HG03025 (cell line): ENCODE measurements around the gene TXNRD1.

Experiments
- ATAC-seq: cut with Tn5 transposase; IDR thresholded peaks from one replicate; pipeline ENCODE4 v1.9.1; 2021; ENCODE audit warnings: mild to moderate bottlenecking, moderate library complexity; ENCODE audit not compliant: unreplicated experiment, low FRiP score

The TXNRD1 gene

DNA sequence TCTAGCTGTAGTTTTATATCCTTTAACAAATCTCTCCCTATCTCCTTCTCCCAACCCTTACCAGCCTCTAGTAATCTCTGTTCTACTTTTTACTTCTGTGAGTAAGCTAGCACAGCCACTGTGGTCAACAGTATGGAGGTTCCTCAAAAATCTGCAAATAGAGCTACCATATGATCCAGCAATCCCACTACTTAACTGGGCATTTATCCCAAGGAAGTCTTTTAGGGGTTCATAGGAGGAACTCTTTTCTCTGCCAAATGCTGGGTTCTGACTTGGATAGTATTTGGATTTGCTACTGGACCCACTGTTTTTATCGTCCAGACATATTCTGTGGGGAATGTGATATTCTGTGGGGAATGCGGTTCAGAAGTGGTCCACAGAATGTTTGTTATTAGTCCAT is 129.1 kb downstream of the TXNRD1 start:
- no peak for ATAC-seq

DNA sequence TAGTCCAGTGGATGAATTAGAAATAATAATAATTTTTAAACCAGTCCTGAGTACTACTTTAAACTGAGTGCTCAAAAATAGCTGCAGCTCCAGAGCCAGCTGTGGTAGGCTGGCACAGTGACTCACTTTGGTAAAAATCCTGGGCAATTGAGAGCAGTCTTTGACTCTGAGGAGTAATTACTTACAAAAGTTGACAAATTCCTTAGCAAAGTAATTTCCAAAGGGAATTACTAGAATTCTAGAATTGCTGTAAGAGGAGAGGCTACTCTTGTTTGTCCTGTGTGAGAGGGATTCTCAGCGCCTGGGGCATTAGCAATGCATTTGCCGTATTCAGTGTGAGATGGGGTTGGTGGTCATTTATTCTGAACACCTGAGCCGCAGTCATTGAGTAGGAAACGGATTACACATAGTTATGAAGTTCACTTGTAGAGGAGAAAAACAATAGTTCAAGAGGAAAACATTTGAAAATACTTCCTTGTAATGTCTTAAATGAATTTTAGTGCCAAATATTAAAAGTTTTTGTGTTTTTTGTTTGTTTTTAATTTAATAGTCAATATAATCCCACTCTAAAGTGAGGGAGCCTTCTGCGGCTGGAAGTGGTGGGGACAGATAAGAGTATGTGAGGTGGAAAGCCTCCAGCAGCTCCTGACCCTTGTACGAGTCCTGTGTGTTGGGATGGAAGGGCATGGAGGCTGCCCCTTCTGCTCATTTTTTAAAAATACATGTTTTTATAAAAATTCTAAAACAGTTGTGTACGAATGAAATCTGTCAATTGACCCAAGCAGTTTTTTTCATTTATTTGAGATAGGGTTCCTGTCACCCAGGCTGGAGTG is 129.9 kb downstream of the TXNRD1 start:
- no peak for ATAC-seq

DNA sequence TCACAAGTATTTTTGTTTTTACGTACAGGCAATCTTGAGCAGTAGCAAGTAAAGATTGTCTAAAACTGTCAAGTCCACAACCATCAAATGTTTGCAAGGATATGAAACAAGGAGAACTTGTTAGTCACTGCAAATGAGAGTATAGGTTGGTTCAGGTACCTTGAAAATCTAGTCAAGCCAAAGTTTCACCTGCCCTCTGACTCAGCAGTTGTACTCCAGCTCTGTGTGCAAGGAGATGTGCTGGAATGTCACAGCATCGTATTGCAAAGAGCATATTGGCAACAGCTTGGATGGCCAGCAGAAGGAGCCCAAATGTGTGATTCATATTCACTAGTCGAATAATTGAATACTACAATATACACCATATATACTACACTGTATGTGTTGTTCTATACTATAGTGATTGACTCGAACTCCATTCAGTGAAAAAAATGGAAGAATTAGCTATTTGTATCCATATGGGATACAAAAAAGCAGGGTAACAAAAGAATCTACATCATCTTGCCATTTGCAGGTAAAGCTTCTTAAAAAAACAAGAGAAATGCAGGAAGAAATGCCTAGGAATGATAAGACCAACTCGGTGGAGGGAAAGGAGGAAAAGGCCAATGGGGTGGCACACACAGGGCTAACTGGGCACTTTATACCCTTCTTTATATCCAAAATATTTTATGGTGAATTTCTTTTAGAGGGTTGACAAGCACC is 131.9 kb downstream of the TXNRD1 start:
- no peak for ATAC-seq

DNA sequence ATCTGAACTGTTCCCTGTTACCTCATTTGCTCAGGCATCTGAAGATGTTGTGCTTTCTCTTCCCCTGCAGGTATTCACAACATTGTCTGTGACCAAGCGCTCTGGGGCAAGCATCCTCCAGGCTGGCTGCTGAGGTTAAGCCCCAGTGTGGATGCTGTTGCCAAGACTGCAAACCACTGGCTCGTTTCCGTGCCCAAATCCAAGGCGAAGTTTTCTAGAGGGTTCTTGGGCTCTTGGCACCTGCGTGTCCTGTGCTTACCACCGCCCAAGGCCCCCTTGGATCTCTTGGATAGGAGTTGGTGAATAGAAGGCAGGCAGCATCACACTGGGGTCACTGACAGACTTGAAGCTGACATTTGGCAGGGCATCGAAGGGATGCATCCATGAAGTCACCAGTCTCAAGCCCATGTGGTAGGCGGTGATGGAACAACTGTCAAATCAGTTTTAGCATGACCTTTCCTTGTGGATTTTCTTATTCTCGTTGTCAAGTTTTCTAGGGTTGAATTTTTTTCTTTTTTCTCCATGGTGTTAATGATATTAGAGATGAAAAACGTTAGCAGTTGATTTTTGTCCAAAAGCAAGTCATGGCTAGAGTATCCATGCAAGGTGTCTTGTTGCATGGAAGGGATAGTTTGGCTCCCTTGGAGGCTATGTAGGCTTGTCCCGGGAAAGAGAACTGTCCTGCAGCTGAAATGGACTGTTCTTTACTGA is 132.9 kb downstream of the TXNRD1 start:
- ATAC-seq: no peak

DNA sequence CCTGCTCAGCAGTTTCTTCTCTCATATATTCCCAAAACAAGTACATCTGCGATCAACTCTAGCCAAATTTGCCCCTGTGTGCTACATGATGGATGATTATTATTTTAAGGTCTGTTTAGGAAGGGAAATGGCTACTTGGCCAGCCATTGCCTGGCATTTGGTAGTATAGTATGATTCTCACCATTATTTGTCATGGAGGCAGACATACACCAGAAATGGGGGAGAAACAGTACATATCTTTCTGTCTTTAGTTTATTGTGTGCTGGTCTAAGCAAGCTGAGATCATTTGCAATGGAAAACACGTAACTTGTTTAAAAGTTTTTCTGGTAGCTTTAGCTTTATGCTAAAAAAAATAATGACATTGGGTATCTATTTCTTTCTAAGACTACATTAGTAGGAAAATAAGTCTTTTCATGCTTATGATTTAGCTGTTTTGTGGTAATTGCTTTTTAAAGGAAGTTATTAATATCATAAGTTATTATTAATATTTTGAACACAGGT is 133.5 kb downstream of the TXNRD1 start:
- no peak for ATAC-seq

DNA sequence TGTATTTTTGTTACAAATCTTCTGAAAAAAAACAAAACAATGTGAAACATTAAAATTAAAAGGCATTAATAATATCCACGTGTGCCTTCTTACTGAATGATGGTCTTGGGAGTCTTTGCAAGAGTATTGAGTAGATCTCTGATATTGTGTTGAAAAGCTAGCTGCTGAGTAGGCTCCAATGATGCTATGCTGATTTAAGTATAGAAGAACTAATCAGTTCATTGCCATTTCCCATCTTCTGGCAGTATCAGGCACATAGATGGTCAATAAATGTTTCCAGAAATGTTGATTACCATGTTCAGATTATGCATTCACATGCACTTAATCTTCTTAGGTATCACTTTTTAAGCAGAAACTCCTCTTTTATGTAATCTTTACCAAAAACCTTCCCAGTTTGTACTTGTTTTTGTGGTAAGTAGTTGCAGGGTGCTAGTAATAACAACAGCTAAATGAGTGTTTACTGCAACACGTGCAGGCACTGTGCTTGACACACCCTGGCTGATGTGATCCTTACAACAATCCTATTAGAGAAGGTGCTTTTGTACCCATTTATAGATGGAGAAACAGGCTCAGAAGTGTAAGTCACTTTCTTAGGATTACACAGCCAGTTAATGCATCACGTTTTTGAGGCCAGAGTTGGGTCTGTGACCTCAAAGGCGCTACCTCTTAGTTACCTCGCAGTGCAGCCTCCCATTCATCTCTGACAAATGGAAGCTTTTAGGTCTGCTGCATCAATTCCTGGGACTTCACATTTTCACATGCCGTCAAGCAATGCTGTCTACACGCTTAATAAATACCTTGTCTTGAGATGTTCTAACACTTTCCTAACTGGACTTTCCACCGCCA is 134.9 kb downstream of the TXNRD1 start:
- ATAC-seq: no peak

DNA sequence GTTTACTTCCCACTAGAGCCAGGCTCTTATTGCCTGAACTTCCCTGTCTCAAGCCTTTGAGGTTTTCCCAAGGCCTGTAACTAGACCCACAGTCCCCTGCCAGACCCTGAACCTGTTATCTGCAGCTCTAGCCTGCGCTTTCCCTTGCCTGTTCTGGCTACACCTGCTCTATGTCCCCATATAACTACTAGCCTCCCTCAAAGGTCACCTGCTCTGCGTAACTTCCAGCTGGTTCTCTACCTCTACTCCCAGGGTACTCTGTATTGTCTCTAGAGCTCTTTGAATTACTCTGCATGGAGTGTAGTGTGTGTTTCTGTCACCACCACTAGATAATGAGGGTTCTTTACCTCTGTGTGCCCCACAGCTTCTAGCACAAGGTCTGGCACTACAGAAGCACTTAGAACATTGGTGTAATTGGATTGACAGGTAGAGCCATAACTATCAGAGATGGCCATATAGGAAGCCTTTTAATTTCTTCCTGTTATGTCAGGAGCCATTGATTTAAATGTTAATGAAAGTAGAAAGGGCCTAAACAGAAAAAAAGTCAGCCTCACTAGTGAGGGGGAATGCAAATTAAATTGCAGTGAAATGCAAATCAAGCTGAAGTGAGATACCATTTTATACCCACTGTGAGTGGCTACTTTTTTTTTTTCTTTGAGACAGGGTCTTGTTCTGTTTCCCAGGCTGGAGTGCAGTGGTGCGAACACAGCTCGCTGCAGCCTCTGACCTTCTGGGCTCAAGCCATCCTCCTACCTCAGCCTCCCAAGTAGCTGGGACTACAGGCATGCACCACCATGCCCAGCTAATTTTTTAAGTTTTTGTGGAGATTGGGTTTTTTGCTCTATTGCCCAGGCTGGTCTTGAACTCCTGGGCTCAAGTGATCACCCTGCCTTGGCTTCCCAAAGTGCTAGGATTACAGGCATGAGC is 135.7 kb downstream of the TXNRD1 start:
- ATAC-seq: no peak

DNA sequence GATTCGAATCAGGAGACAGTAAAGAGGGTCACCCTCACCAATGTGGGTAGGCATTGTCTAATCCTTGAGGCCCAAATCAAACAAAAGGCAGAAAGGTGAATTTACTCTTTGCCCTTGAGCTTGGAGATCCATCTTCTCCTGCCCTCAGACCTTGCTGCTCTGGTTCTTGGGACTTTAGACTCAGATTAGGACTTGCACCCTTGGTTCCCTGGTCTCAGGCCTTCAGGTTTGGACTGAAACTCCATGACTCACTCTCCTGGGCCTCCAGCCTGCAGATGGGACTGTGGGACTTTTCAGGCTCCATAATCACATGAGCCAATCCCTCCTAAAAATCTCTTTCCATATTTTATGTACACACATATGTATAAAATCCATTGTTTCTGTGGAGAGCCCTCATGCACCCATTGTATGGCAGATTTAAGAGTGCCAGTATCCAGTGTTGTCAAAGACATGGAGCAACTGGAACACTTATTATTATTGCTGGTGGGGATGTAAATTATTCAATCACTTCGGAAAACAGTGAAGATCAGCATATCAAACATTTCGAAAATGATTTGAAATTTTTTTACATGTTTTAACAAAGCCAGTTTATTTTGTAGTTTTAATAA is 136.6 kb downstream of the TXNRD1 start:
- ATAC-seq: no peak

DNA sequence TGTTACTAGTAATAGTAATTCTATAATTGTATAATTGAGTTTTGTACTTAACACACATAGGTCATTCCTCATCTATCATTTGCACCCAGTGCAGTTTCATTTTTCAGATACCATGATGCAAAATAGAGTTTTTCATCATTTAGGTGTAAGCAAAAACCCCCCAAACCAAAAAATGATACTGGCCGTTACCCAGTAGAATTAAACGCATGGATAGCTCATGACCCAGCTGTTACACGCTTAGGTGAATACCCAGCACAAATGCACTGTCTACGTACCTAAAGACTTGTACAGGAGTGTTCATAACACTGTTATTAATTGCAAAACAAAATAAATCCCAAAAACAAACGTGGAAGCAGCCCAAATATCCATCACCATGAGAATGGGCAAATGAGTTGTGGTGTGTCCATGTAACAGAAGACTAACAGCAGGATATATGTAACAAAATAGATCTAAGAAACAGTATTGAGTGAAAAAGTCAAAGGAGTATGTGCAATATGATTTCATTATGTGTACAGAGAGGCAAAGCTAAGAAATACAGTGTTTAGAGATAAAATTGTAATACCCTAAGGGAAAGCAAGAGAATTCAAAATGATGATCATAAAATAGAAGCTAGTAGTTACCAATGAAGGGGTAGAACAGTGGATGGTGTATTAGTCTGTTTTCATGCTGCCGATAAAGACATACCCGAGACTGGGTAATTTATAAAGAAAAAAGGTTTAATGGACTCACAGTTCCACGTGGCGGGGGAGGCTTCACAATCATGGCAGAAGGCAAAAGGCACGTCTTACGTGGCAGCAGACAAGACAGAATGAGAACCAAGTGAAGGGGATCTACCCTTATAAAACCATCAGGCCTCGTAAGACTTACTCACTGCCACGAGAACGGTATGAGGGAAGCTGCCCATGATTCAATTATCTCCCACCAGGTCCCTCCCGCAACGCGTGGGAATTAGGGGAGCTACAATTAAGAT is 137.7 kb downstream of the TXNRD1 start:
- no peak for ATAC-seq

DNA sequence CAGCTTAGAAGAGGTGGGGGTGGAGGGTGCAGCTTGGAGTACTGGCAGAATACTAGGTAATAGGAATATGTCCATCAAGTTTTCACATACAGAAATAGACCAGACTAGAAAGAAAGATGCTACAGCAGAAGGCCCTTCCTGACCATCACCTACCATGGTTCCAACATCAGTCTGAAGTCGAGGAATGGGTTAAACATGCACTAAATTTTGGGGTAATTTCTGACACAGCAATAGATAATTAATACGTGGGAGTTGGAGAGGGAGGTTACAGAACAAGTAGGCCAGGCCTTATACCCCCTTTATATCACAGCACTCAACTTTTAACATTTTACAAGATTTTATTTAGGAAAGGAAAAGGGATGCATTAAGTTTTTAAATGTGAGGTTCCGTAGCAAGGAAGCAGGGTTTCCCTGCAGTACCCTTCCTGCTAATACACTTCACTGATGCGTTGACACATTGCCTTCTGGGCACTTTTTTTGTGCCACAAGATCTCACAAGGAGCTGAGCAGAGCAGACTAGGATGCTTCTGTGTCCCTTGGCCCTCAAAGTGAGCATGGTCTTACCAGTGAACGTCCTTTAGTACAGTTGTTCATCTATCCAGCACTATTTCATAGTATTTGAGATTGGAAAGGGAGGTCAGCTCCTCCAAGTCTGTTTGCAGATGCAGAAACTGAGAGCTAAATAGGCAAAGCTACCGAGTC is 138.7 kb downstream of the TXNRD1 start:
- no peak for ATAC-seq

DNA sequence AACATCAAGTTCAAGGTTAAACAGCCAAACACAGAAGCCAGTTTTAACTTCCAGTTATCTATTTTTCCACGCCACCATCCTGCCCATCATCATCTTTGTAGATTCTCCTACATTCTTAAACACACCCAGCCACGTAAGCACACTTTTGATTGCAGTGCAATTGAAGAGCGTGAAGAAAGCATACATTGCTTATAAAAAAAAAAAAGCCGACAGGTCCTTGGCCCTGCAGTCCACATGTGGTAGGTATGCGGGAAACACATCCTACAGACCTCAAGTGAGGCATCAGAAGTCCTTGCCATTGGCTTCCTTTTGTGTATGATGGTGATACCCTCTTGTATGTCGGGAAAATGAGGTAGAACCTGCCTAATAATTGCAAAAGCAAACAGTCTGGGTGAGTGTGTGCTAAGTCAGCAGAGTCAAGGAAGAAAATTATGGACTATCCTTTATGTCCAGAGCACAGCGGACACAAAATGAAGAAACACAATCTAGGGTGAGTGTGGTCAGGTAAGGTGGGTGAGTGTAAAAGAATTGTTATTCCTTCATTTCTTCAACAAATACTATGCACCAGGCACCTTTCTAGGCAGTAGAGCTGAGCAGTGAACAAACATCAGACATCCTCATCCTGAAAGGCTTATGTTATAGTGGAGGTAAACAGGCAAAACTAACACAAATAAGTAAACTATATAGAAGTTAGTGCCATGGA is 139.4 kb downstream of the TXNRD1 start:
- ATAC-seq: no peak

DNA sequence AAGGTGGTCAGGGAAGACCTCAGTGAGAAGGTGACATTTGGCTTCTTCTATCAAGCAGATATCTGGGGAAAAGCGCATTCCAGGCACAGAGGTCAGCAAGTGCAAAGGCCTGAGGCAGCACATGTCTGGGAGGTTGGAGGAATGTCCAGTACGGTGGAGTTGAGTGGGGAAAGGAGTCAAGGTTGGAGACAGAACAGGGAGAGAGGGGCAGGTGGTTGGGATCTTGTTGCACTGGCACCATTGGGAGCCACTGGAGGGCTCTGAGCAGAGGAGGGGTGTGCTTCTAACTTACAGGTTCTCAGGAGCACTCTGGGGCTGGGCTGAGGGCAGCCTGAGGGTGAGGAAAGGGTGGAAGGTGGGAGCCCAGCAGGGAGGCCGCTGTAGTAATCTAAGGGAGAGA is 140.1 kb downstream of the TXNRD1 start:
- ATAC-seq: no peak

DNA sequence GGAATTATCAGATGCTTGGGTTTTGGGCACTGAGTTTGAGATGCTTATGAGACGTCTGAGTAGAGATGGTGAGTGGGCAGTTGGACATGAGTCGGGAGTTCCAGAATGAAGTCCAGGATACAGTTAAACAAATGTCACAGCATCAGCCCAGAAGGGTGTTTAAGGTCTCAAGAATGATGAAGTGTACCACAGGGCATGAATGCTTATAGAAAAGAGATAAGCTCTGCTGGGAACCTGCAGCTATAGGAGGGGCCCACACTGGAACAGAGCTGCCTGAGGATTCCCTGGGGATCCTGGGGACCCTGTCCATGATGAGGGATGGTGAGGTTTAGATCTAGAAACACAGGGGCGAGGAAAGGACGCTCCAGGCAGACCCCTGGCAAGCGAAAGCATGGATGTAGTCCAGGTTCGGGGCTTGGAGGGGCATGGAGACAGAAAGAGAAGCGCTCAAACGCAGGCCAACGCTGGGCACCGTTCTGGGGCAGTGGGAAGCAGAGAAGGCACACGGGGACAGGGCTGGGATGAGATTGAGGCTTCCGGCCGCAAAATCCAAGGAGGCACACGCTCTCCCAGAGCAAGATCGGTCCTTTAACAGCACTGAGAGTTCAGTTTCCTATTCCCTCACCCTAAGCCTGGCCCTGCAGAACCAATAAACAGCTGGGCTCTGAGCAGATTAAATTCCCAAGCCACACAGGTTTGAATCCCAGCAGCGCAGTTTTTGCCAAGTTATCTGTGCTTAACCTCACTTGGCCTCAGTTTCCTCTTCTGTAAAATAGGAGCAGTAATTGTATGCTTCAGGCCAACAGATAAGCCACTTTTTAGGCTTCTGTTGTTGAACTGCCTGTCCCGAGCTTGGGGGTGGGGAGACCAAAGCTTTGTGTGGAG is 140.9 kb downstream of the TXNRD1 start:
- no peak for ATAC-seq

DNA sequence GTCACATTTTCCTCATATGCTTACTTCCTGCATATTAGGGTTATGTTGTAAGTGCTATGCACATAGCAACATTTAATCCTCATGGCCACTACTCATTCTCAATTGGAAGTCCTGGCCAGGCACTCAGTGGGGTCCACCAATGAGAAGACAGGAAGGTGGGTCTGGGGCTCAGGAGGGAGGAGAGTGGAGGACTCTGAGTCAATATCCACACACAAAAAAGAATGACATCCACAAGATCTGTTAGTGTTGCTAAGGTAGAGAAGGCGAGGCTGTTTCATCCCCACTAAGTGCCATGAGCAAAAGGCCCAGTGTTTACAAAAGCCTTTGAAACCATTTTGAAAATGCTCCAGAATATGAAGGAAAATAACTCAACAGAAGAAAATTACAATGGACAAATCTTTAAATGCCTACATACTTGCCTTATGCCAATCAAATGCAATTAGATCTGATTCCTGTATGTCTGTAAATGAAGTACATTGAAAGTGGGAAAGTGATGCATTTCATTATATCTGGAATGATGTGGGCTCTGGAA is 141.9 kb downstream of the TXNRD1 start:
- no peak for ATAC-seq

DNA sequence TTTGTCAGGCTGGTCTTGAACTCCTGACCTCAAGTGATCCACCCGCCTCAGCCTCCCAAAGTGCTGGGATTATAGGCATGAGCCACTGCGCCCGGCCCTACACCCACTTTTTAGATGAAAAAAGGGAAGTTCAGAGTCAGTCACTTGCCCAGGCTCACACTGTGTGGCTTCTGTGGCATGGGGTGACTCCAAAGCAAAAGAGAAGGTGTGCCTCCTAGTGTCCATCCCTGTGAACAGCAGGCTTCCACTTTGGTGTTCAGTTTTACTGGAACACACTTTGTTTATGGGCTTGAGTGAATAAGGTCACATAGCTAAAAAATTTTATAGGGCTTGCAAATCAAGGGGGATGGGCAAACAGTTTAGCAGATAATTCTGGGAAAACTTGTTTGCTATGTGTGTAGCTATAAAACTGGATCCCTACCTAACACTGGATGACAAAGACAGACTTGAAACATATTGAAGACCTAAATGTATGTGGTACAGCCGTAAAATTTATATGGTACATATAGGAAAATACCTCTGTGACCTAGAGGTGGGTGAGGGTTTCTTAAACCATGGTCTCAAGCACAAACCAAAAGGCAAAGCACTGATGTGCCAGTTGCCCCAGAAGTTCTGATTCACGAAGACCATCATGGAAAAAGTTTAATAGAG is 142.9 kb downstream of the TXNRD1 start:
- ATAC-seq: no peak
